ENCODE results near the gene CACNB3.

CACNB3 gene

GRCh38 chr12:48819986-48820725 is 1.9 kb downstream of the CACNB3 start:
- H3K4me3 ChIP-seq (ENCODE audit: low read length): no peak overlapping the region
- no peak for TF ChIP-seq CTCF (IDR thresholded peaks at IDR 0.05; ENCODE audit: low read depth, low read length)
- TF ChIP-seq EZH2phosphoT487 (IDR thresholded peaks at IDR 0.05; ENCODE audit: low read depth): no peak
- H3K27me3 ChIP-seq (ENCODE audit: low read depth, low read length): peaks cover 27% of the 10 kb centered on the region
- H3K79me2 ChIP-seq (ENCODE audit: low read length): no peaks in the 10 kb centered on the region
- no peaks in the 10 kb centered on the region for H4K20me1 ChIP-seq (ENCODE audit: insufficient read depth, low read length)
- no peak overlapping the region for H3K9ac ChIP-seq (ENCODE audit: low read length)
- no peak overlapping the region for H3K27ac ChIP-seq (ENCODE audit: low read length)
- peaks cover 24% of the 10 kb centered on the region for H3K4me1 ChIP-seq (ENCODE audit: low read length)
- no peaks in the 10 kb centered on the region for H3K36me3 ChIP-seq (replicated peaks; ENCODE audit: low read depth, low read length)
- H3K4me2 ChIP-seq (ENCODE audit: low read length): no peak overlapping the region
- no peak overlapping the region for H2AFZ ChIP-seq (ENCODE audit: low read depth, low read length)
- H3K9me3 ChIP-seq (ENCODE audit: insufficient read depth, low read length): no peaks in the 10 kb centered on the region

GRCh38 chr12:48822139-48822538 is 3.8 kb downstream of the CACNB3 start:
- H3K27me3 ChIP-seq (ENCODE audit: low read depth, low read length): peaks cover 17% of the 10 kb centered on the region
- no peaks in the 10 kb centered on the region for H3K79me2 ChIP-seq (ENCODE audit: low read length)
- H2AFZ ChIP-seq (ENCODE audit: low read depth, low read length): no peak overlapping the region
- no peaks in the 10 kb centered on the region for H4K20me1 ChIP-seq (ENCODE audit: insufficient read depth, low read length)
- H3K36me3 ChIP-seq (replicated peaks; ENCODE audit: low read depth, low read length): no peaks in the 10 kb centered on the region
- H3K9me3 ChIP-seq (ENCODE audit: insufficient read depth, low read length): no peaks in the 10 kb centered on the region
- TF ChIP-seq EZH2phosphoT487 (IDR thresholded peaks at IDR 0.05; ENCODE audit: low read depth): no peak
- no peak for TF ChIP-seq CTCF (IDR thresholded peaks at IDR 0.05; ENCODE audit: low read depth, low read length)
- no peak overlapping the region for H3K27ac ChIP-seq (ENCODE audit: low read length)
- H3K4me2 ChIP-seq (ENCODE audit: low read length): no peak overlapping the region
- H3K9ac ChIP-seq (ENCODE audit: low read length): no peak overlapping the region
- peaks cover 18% of the 10 kb centered on the region for H3K4me1 ChIP-seq (ENCODE audit: low read length)
- H3K4me3 ChIP-seq (ENCODE audit: low read length): no peak overlapping the region

DNA sequence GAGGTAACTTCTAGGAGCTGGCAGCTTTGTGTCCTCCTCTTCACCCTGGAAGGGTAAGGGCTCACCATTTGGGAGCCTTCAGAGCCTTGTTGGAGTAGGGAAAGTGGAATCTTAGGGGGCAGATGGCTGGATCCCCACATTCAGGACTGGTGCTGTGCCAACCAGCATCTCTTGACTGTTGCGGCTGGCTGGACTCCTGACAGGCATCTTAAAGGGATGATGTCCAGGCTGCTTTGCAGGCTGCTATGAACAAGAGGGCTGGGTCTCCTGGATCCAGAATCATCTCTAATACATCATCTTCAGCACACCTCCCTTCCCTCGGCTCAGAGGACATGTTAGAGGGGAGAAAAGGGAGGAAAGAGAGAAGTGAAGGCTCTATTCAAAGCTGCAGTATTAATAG is 4.4 kb downstream of the CACNB3 start:
- H3K9ac ChIP-seq (ENCODE audit: low read length): no peak overlapping the region
- H3K27ac ChIP-seq (ENCODE audit: low read length): no peak overlapping the region
- H4K20me1 ChIP-seq (ENCODE audit: insufficient read depth, low read length): no peaks in the 10 kb centered on the region
- H3K4me2 ChIP-seq (ENCODE audit: low read length): no peak overlapping the region
- no peaks in the 10 kb centered on the region for H3K79me2 ChIP-seq (ENCODE audit: low read length)
- no peaks in the 10 kb centered on the region for H3K36me3 ChIP-seq (replicated peaks; ENCODE audit: low read depth, low read length)
- no peak overlapping the region for H3K4me3 ChIP-seq (ENCODE audit: low read length)
- H3K4me1 ChIP-seq (ENCODE audit: low read length): peaks cover 16% of the 10 kb centered on the region
- H3K27me3 ChIP-seq (ENCODE audit: low read depth, low read length): peaks cover 11% of the 10 kb centered on the region
- TF ChIP-seq EZH2phosphoT487 (IDR thresholded peaks at IDR 0.05; ENCODE audit: low read depth): no peak
- H3K9me3 ChIP-seq (ENCODE audit: insufficient read depth, low read length): no peaks in the 10 kb centered on the region
- no peak overlapping the region for H2AFZ ChIP-seq (ENCODE audit: low read depth, low read length)

DNA sequence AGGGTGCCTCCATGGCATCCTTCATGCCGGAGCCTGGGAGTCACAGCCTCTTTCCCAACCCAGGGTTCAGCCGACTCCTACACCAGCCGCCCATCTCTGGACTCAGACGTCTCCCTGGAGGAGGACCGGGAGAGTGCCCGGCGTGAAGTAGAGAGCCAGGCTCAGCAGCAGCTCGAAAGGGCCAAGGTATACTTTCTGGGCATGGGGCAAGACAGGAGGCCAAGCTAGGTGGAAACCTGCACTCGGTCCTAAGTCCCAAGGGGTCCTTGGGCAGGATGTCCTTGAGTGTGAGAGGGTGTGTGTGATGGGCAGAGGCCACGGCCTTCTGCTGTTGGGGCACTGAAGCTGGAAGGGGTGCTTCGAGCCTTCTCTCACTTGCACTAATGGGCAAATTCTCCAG is 5.0 kb downstream of the CACNB3 start:
- no peak overlapping the region for H3K4me3 ChIP-seq (ENCODE audit: low read length)
- H3K79me2 ChIP-seq (ENCODE audit: low read length): no peaks in the 10 kb centered on the region
- H3K4me1 ChIP-seq (ENCODE audit: low read length): peaks cover 13% of the 10 kb centered on the region
- H3K27ac ChIP-seq (ENCODE audit: low read length): no peak overlapping the region
- H3K9me3 ChIP-seq (ENCODE audit: insufficient read depth, low read length): no peaks in the 10 kb centered on the region
- no peak overlapping the region for H3K4me2 ChIP-seq (ENCODE audit: low read length)
- H3K36me3 ChIP-seq (replicated peaks; ENCODE audit: low read depth, low read length): no peaks in the 10 kb centered on the region
- H4K20me1 ChIP-seq (ENCODE audit: insufficient read depth, low read length): no peaks in the 10 kb centered on the region
- TF ChIP-seq EZH2phosphoT487 (IDR thresholded peaks at IDR 0.05; ENCODE audit: low read depth): no peak
- TF ChIP-seq CTCF (IDR thresholded peaks at IDR 0.05; ENCODE audit: low read depth, low read length): no peak
- no peak overlapping the region for H3K9ac ChIP-seq (ENCODE audit: low read length)
- H2AFZ ChIP-seq (ENCODE audit: low read depth, low read length): no peak overlapping the region
- H3K27me3 ChIP-seq (ENCODE audit: low read depth, low read length): 0 out of 2 replicates have a peak, but pooled peaks cover 6% of the 10 kb centered on the region

Data from OCI-LY3 (cell line).